Measurements from ENCODE around the gene ENPP3. TPM values are rescaled to one million over a fixed set of nuclear protein-coding genes. Genes with fewer than 3 reads are reported as not detected.

The ENPP3 gene
- total and polyA plus RNA-seq, 2 donors (not counting 1 experiment from before 2014, with no cell fraction given) = 0.18 to 0.25 TPM

GRCh38 chr6:131766631-131767030 lies 129.5 kb downstream of the ENPP3 start:
- WGBS (ENCODE audit: insufficient coverage) = no CpG with 5 or more reads among the region's 2 CpGs
- Histone ChIP-seq H2AFZ (ENCODE audit: insufficient read depth, low read depth, low read length, poor library complexity, severe bottlenecking) (no peak overlapping the region), H3K27me3 (replicated peaks in 1 of 4; ENCODE audit: control extremely low read depth in 1 of 4, control insufficient read depth in 3 of 4, insufficient read depth in 4 of 4, low read length in 3 of 4) (peaks cover 0 to 4% (median 0%) of the 10 kb centered on the region in 4 experiments), H3K9me3 (ENCODE audit: control extremely low read depth in 1 of 3, control insufficient read depth in 2 of 3, insufficient read depth in 1 of 3, low read length in 2 of 3) (no peaks in the 10 kb centered on the region), H3K9ac (ENCODE audit: low read length) (no peak overlapping the region), H4K20me1 (ENCODE audit: control insufficient read depth, insufficient read depth, low read length, poor library complexity, severe bottlenecking) (no peaks in the 10 kb centered on the region), H3K79me2 (ENCODE audit: control insufficient read depth, insufficient read depth, low read length) (no peaks in the 10 kb centered on the region), H3K4me3 (ENCODE audit: control extremely low read depth in 1 of 5, extremely low read depth in 1 of 5, insufficient read depth in 1 of 5, low read depth in 2 of 5, low read length in 4 of 5) (no peak overlapping the region), H3K4me2 (replicated peaks; ENCODE audit: low read depth, low read length, poor library complexity, severe bottlenecking) (no peak overlapping the region), H3K4me1 (ENCODE audit: control insufficient read depth in 2 of 2, insufficient read depth in 2 of 2, low read length in 2 of 2) (no peaks in the 10 kb centered on the region), H3K36me3 (replicated peaks in 1 of 2; ENCODE audit: control extremely low read depth in 1 of 2, control insufficient read depth in 1 of 2, extremely low read depth in 1 of 2, insufficient read depth in 2 of 2, low read length in 1 of 2) (no peaks in the 10 kb centered on the region), H3K27ac (ENCODE audit: low read length in 2 of 2) (no peak overlapping the region)
- Mint-ChIP-seq H3K4me1 (no peaks in the 10 kb centered on the region), H3K4me3 (no peak overlapping the region), H3K9me3 (ENCODE audit: insufficient read depth) (no peaks in the 10 kb centered on the region), H3K27me3 (peaks cover 18% of the 10 kb centered on the region), H3K27ac (no peak overlapping the region)
- ATAC-seq (ENCODE audit: low read depth) = no peak
- no peak for DNase-seq
- ChIA-PET CTCF (interaction anchor here (0.7 to 1.0 kb wide), 2 partner anchors 14 to 143 kb away, joined by 3 to 5 read pairs; no protein-coding TSS in a partner anchor), POLR2A (no interaction called here)
- TF ChIP-seq CTCF (IDR thresholded peaks at IDR 0.05) (no peak), EZH2 (IDR thresholded peaks at IDR 0.05; ENCODE audit: borderline replicate concordance, insufficient read depth, low read depth, low read length, poor library complexity, severe bottlenecking) (no peak)
- intact Hi-C loops (cut with micrococcal nuclease) = no loop called here

DNA sequence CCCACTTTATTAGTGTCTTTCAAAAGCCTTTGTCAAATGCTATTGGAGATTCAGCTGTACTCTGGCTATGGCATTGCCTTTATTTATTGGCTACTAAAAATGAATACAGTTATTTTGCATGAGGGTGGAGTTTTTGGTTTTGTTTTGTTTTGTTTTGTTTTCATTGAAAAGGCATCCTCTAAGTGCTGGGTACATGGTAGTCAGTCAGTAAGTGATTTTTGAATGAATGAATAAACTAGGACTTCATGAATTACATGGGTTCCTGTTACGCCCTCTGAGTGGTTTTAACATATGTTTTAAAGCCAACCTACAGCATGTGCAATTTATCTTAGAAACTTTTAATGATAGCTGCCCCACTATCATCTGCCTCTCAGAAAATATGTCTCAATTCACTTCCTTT lies 131.9 kb downstream of the ENPP3 start:
- no peak overlapping the region for H3K4me3 Mint-ChIP-seq
- ATAC-seq (ENCODE audit: low read depth) = no peak
- no peaks in the 10 kb centered on the region for H3K9me3 ChIP-seq (ENCODE audit: control extremely low read depth in 1 of 3, control insufficient read depth in 2 of 3, insufficient read depth in 1 of 3, low read length in 2 of 3)
- WGBS (ENCODE audit: insufficient coverage) = no CpG with 5 or more reads among the region's 1 CpG
- H3K27ac ChIP-seq (ENCODE audit: low read length in 2 of 2) = no peak overlapping the region
- H2AFZ ChIP-seq (ENCODE audit: insufficient read depth, low read depth, low read length, poor library complexity, severe bottlenecking) = no peak overlapping the region
- H3K9me3 Mint-ChIP-seq (ENCODE audit: insufficient read depth) = no peaks in the 10 kb centered on the region
- H3K36me3 ChIP-seq (replicated peaks in 1 of 2; ENCODE audit: control extremely low read depth in 1 of 2, control insufficient read depth in 1 of 2, extremely low read depth in 1 of 2, insufficient read depth in 2 of 2, low read length in 1 of 2) = no peaks in the 10 kb centered on the region
- no peak overlapping the region for H3K4me3 ChIP-seq (ENCODE audit: control extremely low read depth in 1 of 5, extremely low read depth in 1 of 5, insufficient read depth in 1 of 5, low read depth in 2 of 5, low read length in 4 of 5)
- H3K4me2 ChIP-seq (replicated peaks; ENCODE audit: low read depth, low read length, poor library complexity, severe bottlenecking) = no peak overlapping the region
- no peak for DNase-seq
- no peaks in the 10 kb centered on the region for H3K4me1 ChIP-seq (ENCODE audit: control insufficient read depth in 2 of 2, insufficient read depth in 2 of 2, low read length in 2 of 2)
- H3K9ac ChIP-seq (ENCODE audit: low read length) = no peak overlapping the region
- H4K20me1 ChIP-seq (ENCODE audit: control insufficient read depth, insufficient read depth, low read length, poor library complexity, severe bottlenecking) = no peaks in the 10 kb centered on the region
- peaks cover 28% of the 10 kb centered on the region for H3K27me3 Mint-ChIP-seq
- POLR2A ChIA-PET = no interaction called here
- TF ChIP-seq EZH2 (IDR thresholded peaks at IDR 0.05; ENCODE audit: borderline replicate concordance, insufficient read depth, low read depth, low read length, poor library complexity, severe bottlenecking) = no peak
- no peak for TF ChIP-seq CTCF (IDR thresholded peaks at IDR 0.05)
- no peaks in the 10 kb centered on the region for H3K79me2 ChIP-seq (ENCODE audit: control insufficient read depth, insufficient read depth, low read length)
- H3K27ac Mint-ChIP-seq = no peak overlapping the region
- intact Hi-C loops (cut with micrococcal nuclease) = no loop called here
- H3K4me1 Mint-ChIP-seq = no peaks in the 10 kb centered on the region
- H3K27me3 ChIP-seq (replicated peaks in 1 of 4; ENCODE audit: control extremely low read depth in 1 of 4, control insufficient read depth in 3 of 4, insufficient read depth in 4 of 4, low read length in 3 of 4) = peaks cover 0 to 7% (median 0%) of the 10 kb centered on the region in 4 experiments
- CTCF ChIA-PET = no interaction called here
